Measurements from ENCODE around the gene CTNNBL1. TPM values are rescaled to one million over a fixed set of nuclear protein-coding genes. Genes with fewer than 3 reads are reported as not detected.

Gene CTNNBL1
- total RNA-seq, 1 experiment from 2014 or later: 55.4 TPM

DNA sequence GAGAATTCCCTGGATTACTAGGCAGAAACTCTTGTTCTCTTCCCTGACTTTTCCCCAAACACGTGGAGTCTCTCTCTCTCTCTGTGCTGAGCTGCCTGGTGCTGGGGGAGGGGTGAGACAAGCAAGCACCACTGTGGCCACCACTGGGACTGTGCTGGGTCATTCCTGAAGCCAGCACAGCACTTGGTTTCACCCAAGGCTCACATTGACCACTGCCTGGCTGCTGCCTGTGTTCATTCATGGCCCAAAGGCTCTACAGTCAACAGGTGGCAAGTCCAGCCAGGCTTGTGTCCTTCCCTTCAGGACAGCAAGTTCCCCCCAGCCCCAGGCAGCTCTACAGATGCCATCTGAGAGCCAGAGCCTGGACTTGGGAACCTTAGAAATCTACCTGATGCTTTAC, 92.2 kb downstream of the CTNNBL1 start:
- no peaks in the 10 kb centered on the region for H4K20me1 ChIP-seq (ENCODE audit: insufficient read depth)
- DNase-seq (ENCODE audit: low read depth, low spot score): no peak
- H3K9me2 ChIP-seq (ENCODE audit: insufficient read depth): no peaks in the 10 kb centered on the region
- POLR2A ChIA-PET: no interaction called here
- intact Hi-C loops (cut with micrococcal nuclease): no loop called here
- H3K27ac ChIP-seq (ENCODE audit: low read depth, low read length): no peak overlapping the region
- TF ChIP-seq, protein P1, sequence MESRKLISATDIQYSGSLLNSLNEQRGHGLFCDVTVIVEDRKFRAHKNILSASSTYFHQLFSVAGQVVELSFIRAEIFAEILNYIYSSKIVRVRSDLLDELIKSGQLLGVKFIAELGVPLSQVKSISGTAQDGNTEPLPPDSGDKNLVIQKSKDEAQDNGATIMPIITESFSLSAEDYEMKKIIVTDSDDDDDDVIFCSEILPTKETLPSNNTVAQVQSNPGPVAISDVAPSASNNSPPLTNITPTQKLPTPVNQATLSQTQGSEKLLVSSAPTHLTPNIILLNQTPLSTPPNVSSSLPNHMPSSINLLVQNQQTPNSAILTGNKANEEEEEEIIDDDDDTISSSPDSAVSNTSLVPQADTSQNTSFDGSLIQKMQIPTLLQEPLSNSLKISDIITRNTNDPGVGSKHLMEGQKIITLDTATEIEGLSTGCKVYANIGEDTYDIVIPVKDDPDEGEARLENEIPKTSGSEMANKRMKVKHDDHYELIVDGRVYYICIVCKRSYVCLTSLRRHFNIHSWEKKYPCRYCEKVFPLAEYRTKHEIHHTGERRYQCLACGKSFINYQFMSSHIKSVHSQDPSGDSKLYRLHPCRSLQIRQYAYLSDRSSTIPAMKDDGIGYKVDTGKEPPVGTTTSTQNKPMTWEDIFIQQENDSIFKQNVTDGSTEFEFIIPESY (IDR thresholded peaks at IDR 0.05; ENCODE audit: extremely low read depth, insufficient replicate concordance, low read length): no peak
- TF ChIP-seq SRF (IDR thresholded peaks at IDR 0.05; ENCODE audit: low read depth) (no peak), ZFX (IDR thresholded peaks at IDR 0.05) (no peak), EGR1 (IDR thresholded peaks at IDR 0.05; ENCODE audit: low read depth) (no peak), ZNF274 (IDR thresholded peaks at IDR 0.05; ENCODE audit: low read depth, low read length) (no peak), TCF7L2 (IDR thresholded peaks at IDR 0.05; ENCODE audit: borderline replicate concordance, extremely low read depth, insufficient read depth, insufficient read length) (no peak), RAD21 (IDR thresholded peaks at IDR 0.05; ENCODE audit: low read depth) (no peak), POLR2A (IDR thresholded peaks at IDR 0.05; ENCODE audit: borderline replicate concordance, extremely low read depth, insufficient read depth, insufficient read length) (no peak), EZH2 (IDR thresholded peaks at IDR 0.05) (no peak), ELF1 (IDR thresholded peaks at IDR 0.05; ENCODE audit: borderline replicate concordance, low read depth) (no peak), CEBPB (IDR thresholded peaks at IDR 0.05; ENCODE audit: low read depth) (no peak), POLR2AphosphoS5 (IDR thresholded peaks at IDR 0.05; ENCODE audit: low read depth, low read length) (no peak), SP1 (IDR thresholded peaks at IDR 0.05; ENCODE audit: low read depth) (no peak), CBX3 (IDR thresholded peaks at IDR 0.05; ENCODE audit: low read depth) (no peak), YY1 (IDR thresholded peaks at IDR 0.05; ENCODE audit: extremely low read depth, insufficient replicate concordance, low read depth, low read length) (no peak), SIN3A (IDR thresholded peaks at IDR 0.05; ENCODE audit: low read depth) (no peak), EZH2phosphoT487 (IDR thresholded peaks at IDR 0.05; ENCODE audit: borderline replicate concordance) (no peak), JUND (IDR thresholded peaks at IDR 0.05) (no peak)
- TF ChIP-seq, protein P2, sequence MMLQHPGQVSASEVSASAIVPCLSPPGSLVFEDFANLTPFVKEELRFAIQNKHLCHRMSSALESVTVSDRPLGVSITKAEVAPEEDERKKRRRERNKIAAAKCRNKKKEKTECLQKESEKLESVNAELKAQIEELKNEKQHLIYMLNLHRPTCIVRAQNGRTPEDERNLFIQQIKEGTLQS (IDR thresholded peaks at IDR 0.05): no peak
- TF ChIP-seq, protein P3, sequence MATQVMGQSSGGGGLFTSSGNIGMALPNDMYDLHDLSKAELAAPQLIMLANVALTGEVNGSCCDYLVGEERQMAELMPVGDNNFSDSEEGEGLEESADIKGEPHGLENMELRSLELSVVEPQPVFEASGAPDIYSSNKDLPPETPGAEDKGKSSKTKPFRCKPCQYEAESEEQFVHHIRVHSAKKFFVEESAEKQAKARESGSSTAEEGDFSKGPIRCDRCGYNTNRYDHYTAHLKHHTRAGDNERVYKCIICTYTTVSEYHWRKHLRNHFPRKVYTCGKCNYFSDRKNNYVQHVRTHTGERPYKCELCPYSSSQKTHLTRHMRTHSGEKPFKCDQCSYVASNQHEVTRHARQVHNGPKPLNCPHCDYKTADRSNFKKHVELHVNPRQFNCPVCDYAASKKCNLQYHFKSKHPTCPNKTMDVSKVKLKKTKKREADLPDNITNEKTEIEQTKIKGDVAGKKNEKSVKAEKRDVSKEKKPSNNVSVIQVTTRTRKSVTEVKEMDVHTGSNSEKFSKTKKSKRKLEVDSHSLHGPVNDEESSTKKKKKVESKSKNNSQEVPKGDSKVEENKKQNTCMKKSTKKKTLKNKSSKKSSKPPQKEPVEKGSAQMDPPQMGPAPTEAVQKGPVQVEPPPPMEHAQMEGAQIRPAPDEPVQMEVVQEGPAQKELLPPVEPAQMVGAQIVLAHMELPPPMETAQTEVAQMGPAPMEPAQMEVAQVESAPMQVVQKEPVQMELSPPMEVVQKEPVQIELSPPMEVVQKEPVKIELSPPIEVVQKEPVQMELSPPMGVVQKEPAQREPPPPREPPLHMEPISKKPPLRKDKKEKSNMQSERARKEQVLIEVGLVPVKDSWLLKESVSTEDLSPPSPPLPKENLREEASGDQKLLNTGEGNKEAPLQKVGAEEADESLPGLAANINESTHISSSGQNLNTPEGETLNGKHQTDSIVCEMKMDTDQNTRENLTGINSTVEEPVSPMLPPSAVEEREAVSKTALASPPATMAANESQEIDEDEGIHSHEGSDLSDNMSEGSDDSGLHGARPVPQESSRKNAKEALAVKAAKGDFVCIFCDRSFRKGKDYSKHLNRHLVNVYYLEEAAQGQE (IDR thresholded peaks at IDR 0.05; ENCODE audit: low read depth): no peak
- no peaks in the 10 kb centered on the region for H3K27me3 ChIP-seq (ENCODE audit: insufficient read depth, low read length)
- CTCF ChIA-PET: no interaction called here
- BruUV-seq (replicated peaks): no TSS peak
- H3K9me3 ChIP-seq (ENCODE audit: control insufficient read depth in 1 of 2, insufficient read depth in 1 of 2, low read depth in 1 of 2, low read length in 2 of 2): no peaks in the 10 kb centered on the region
- no peak overlapping the region for H3K4me3 ChIP-seq (replicated peaks in 1 of 2; ENCODE audit: low read depth in 1 of 2, low read length in 2 of 2)
- H2AFZ ChIP-seq (ENCODE audit: low read depth, low read length, poor library complexity, severe bottlenecking): no peak overlapping the region
- no peaks in the 10 kb centered on the region for H3K4me1 ChIP-seq (ENCODE audit: control insufficient read depth in 1 of 2, insufficient read depth in 2 of 2, low read length in 2 of 2)
- RAD21 ChIA-PET (ENCODE audit: low non-redundant PET in 1 of 2, low total read pairs in 2 of 2, uncharacterized antibody in 2 of 2, unreplicated experiment in 2 of 2): no interaction called here
- peaks cover 0 to 3% of the 10 kb centered on the region in 2 experiments; a peak in 1 of 4 replicates for H3K36me3 ChIP-seq (ENCODE audit: control insufficient read depth in 1 of 2, insufficient read depth in 2 of 2, low read length in 2 of 2)
- ATAC-seq: no peak
- no peak overlapping the region for H3K9ac ChIP-seq (ENCODE audit: low read length)
- no peak overlapping the region for H3K4me2 ChIP-seq (ENCODE audit: low read length)
- no peaks in the 10 kb centered on the region for H3K79me2 ChIP-seq (ENCODE audit: insufficient read depth, low read length)

All from HCT116 (cell line).